SK-N-SH (cell line): ENCODE data around the gene PCDHGA1. TPM values are rescaled to one million over a fixed set of nuclear protein-coding genes. Genes with fewer than 3 reads are reported as not detected.
"Not testable (repeated sequence)": the region's sequence is repeated elsewhere in the genome, so short reads cannot be mapped to it uniquely, and the experiment has no call there.

Experiments used
- CTCF ChIA-PET: fragments of 300-600, 350-600 bp; formaldehyde crosslinking; extraction: SDS; loops from one replicate; lab custom pipeline; 2021; lab: Yijun Ruan, JAX
- POLR2A ChIA-PET: fragments of 350-600 bp; sonication (Branson Sonifier 250); formaldehyde crosslinking; extraction: SDS; loops from one replicate; lab custom pipeline; 2020; ENCODE audit warnings: antibody characterized with exemption, inconsistent platforms; lab: Yijun Ruan, JAX
- DNase-seq: peaks from one replicate; pipeline ENCODE4 v3.0.0; 2012
- H2AFZ ChIP-seq: fragments of 200-600 bp; sonication (generic); 2 replicates; pipeline ENCODE4 v1.8.1; 2016; ENCODE audit warnings: antibody characterized with exemption, mild to moderate bottlenecking, low read depth
- H3F3A ChIP-seq: fragments of 200-600 bp; sonication (generic); replicated peaks from 2 replicates; pipeline ENCODE3; 2016; ENCODE audit warnings: antibody characterized with exemption, mild to moderate bottlenecking; ENCODE audit not compliant: insufficient read depth
- H3K27ac ChIP-seq, 2 experiments: fragments of 200-500 bp in 1 of 2; fragments of 200-600 bp in 1 of 2; sonication (Bioruptor generic) in 1 of 2; sonication (generic), shearing (Covaris generic) in 1 of 2; 2 replicates each; pipeline versions ENCODE4 v1.5.1 to v1.6.1; 2014 to 2016; ENCODE audit warnings: low read depth in 2 of 2, inconsistent platforms in 1 of 2, low read length in 1 of 2, mild to moderate bottlenecking in 1 of 2, mixed read lengths in 1 of 2
- H3K27me3 ChIP-seq: fragments of 200-600 bp; sonication (generic), shearing (Covaris generic); 2 replicates; pipeline ENCODE4 v1.6.1; 2016; ENCODE audit warnings: mixed run types; ENCODE audit not compliant: insufficient read depth
- H3K36me3 ChIP-seq, 2 experiments: fragments of 200-500 bp in 1 of 2; fragments of 200-600 bp in 1 of 2; sonication (Bioruptor generic) in 1 of 2; sonication (generic) in 1 of 2; replicated peaks in 1 of 2; 2 replicates each; pipeline versions ENCODE3 to v1.5.1; 2014 to 2016; ENCODE audit warnings: low read length in 1 of 2, mild to moderate bottlenecking in 1 of 2; ENCODE audit not compliant: insufficient read depth in 2 of 2, control insufficient read depth in 1 of 2
- H3K4me1 ChIP-seq, 2 experiments: fragments of 200-500 bp in 1 of 2; fragments of 200-600 bp in 1 of 2; sonication (Bioruptor generic) in 1 of 2; sonication (generic), shearing (Covaris generic) in 1 of 2; 2 replicates each; pipeline versions ENCODE4 v1.5.1 to v1.6.1; 2014 to 2016; ENCODE audit warnings: low read depth in 1 of 2, low read length in 1 of 2, mixed run types in 1 of 2; ENCODE audit not compliant: insufficient read depth in 2 of 2, control insufficient read depth in 1 of 2
- H3K4me2 ChIP-seq: fragments of 200-600 bp; sonication (generic), shearing (Covaris generic); 2 replicates; pipeline ENCODE4 v1.6.1; 2017; ENCODE audit warnings: mixed run types
- H3K4me3 ChIP-seq, 2 experiments: fragments of 200-500 bp in 1 of 2; fragments of 200-600 bp in 1 of 2; sonication (Bioruptor generic) in 1 of 2; sonication (generic), shearing (Covaris generic) in 1 of 2; 2 replicates each; pipeline versions ENCODE4 v1.5.1 to v1.8.1; 2014 to 2016; ENCODE audit warnings: low read depth in 2 of 2, inconsistent platforms in 1 of 2, low read length in 1 of 2, mild to moderate bottlenecking in 1 of 2, mixed read lengths in 1 of 2, moderate library complexity in 1 of 2
- H3K79me2 ChIP-seq: fragments of 200-600 bp; sonication (generic); 2 replicates; pipeline ENCODE4 v1.8.1; 2017; ENCODE audit warnings: mild to moderate bottlenecking; ENCODE audit not compliant: insufficient read depth
- H3K9ac ChIP-seq: fragments of 200-600 bp; sonication (generic); 2 replicates; pipeline ENCODE4 v1.6.1; 2017; ENCODE audit warnings: mixed run types
- H3K9me2 ChIP-seq: fragments of 200-600 bp; sonication (generic); 2 replicates; pipeline ENCODE4 v1.6.1; 2017; ENCODE audit warnings: mixed run types
- H3K9me3 ChIP-seq: fragments of 200-600 bp; sonication (generic); 2 replicates; pipeline ENCODE4 v1.6.1; 2017; ENCODE audit warnings: mixed run types, mild to moderate bottlenecking, moderate library complexity
- H4K20me1 ChIP-seq: fragments of 200-600 bp; sonication (generic); 2 replicates; pipeline ENCODE4 v1.6.1; 2017; ENCODE audit warnings: mild to moderate bottlenecking, mixed run types; ENCODE audit not compliant: insufficient read depth
- CHD2 ChIP-seq: fragments of 150-350 bp; IDR thresholded peaks from 2 replicates; pipeline ENCODE4 v1.6.1; 2018; ENCODE audit warnings: low read length; ENCODE audit not compliant: partially characterized antibody
- ELF1 ChIP-seq: IDR thresholded peaks from 2 replicates; pipeline ENCODE4 v1.4.0; 2012
- EP300 ChIP-seq, 2 experiments: IDR thresholded peaks; 2 replicates each; pipeline versions ENCODE4 v1.4.0 to v1.6.1; 2012; ENCODE audit warnings: borderline replicate concordance in 1 of 2, low read depth in 1 of 2, low read length in 1 of 2
- FOXJ3 ChIP-seq: sonication (generic); formaldehyde crosslinking; IDR thresholded peaks from 2 replicates; pipeline ENCODE4 v1.5.1; 2020; ENCODE audit warnings: mild to moderate bottlenecking, missing genetic modification reagents
- FOXM1 ChIP-seq: IDR thresholded peaks from 2 replicates; pipeline ENCODE4 v1.4.0; 2012; ENCODE audit warnings: low read depth, mild to moderate bottlenecking
- GABPA ChIP-seq: IDR thresholded peaks from 2 replicates; pipeline ENCODE4 v1.4.0; 2012; ENCODE audit warnings: low read depth, mild to moderate bottlenecking
- JUND ChIP-seq: IDR thresholded peaks from 2 replicates; pipeline ENCODE4 v1.4.0; 2012
- MXI1 ChIP-seq: IDR thresholded peaks from 2 replicates; pipeline ENCODE4 v1.6.1; 2012; ENCODE audit warnings: mild to moderate bottlenecking, low read depth, low read length, improper control_type of control experiment
- NFIC ChIP-seq: IDR thresholded peaks from 2 replicates; pipeline ENCODE4 v1.4.0; 2012; ENCODE audit warnings: borderline replicate concordance
- SIN3A ChIP-seq: IDR thresholded peaks from 2 replicates; pipeline ENCODE4 v1.6.1; 2012; ENCODE audit warnings: low read depth, mild to moderate bottlenecking, low read length, moderate library complexity, borderline replicate concordance
- TAF1 ChIP-seq: IDR thresholded peaks from 2 replicates; pipeline ENCODE4 v1.6.1; 2012; ENCODE audit warnings: low read depth, mild to moderate bottlenecking, low read length, moderate library complexity, borderline replicate concordance
- TEAD4 ChIP-seq: IDR thresholded peaks from 2 replicates; pipeline ENCODE4 v1.4.0; 2012; ENCODE audit warnings: mild to moderate bottlenecking, borderline replicate concordance; ENCODE audit not compliant: insufficient read depth
- WGBS: methylation state at CpG from one replicate; pipeline ENCODE4 v1.1.6; 2017; ENCODE audit warnings: low lambda C conversion rate; 5-methylcytosine and 5-hydroxymethylcytosine counted together
- polyA plus RNA-seq, 3 experiments: library from polyadenylated mRNA; depleted of rRNA; stranded (reverse); fragments of >200 nt; gene quantifications; 2 replicates each; pipeline ENCODE4 v1.2.3, GENCODE V29; 2012
- TF ChIP-seq, protein P1 (sequence below): IDR thresholded peaks from 2 replicates; pipeline ENCODE4; 2012
- TF ChIP-seq, protein P2 (sequence below): fragments of 200-600 bp; sonication (generic); IDR thresholded peaks from 2 replicates; pipeline ENCODE4 v1.6.1; 2017; ENCODE audit warnings: antibody characterized with exemption, mild to moderate bottlenecking, moderate library complexity
- TF ChIP-seq, protein P3 (sequence below): IDR thresholded peaks from 2 replicates; pipeline ENCODE4 v1.4.0; 2012; ENCODE audit warnings: low read depth, borderline replicate concordance
- TF ChIP-seq, protein P4 (sequence below): IDR thresholded peaks from 2 replicates; pipeline ENCODE4 v1.4.0; 2012; ENCODE audit warnings: low read depth, borderline replicate concordance

The PCDHGA1 gene
- polyA plus RNA-seq, 1 of the 3 experiments (the other 2 are of a cell fraction), result 1.2 TPM

DNA sequence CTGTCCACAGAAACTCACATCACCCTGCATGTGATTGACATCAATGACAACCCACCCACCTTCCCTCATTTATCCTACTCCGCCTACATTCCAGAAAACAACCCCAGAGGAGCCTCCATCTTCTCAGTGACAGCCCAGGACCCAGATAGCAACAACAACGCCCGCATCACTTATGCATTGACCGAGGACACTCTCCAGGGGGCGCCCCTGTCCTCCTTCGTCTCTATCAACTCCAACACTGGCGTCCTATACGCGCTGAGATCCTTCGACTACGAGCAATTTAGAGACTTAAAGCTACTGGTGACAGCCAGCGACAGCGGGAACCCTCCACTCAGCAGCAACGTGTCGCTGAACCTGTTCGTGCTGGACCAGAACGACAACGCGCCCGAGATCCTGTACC lies 15.0 kb downstream of the PCDHGA1 start:
- H3K9me3 ChIP-seq, result no peaks in the 10 kb centered on the region
- CTCF ChIA-PET, result no interaction called here
- no peak overlapping the region for H2AFZ ChIP-seq
- H3K27ac ChIP-seq, result no peak overlapping the region
- WGBS, result 81% methylated on average over 19 of the region's 20 CpGs
- H3F3A ChIP-seq, result no peaks in the 10 kb centered on the region
- H3K27me3 ChIP-seq, result no peaks in the 10 kb centered on the region
- H3K36me3 ChIP-seq, result no peaks in the 10 kb centered on the region
- DNase-seq, result no peak
- TF ChIP-seq EP300 (IDR thresholded peaks at IDR 0.05; ENCODE audit: borderline replicate concordance in 1 of 2, low read depth in 1 of 2, low read length in 1 of 2), result no peak
- H3K9ac ChIP-seq, result no peak overlapping the region
- H3K4me2 ChIP-seq, result no peak overlapping the region
- POLR2A ChIA-PET, result no interaction called here
- no peaks in the 10 kb centered on the region for H4K20me1 ChIP-seq
- no peaks in the 10 kb centered on the region for H3K4me1 ChIP-seq
- H3K9me2 ChIP-seq, result no peaks in the 10 kb centered on the region
- H3K4me3 ChIP-seq, result no peak overlapping the region
- no peaks in the 10 kb centered on the region for H3K79me2 ChIP-seq

DNA sequence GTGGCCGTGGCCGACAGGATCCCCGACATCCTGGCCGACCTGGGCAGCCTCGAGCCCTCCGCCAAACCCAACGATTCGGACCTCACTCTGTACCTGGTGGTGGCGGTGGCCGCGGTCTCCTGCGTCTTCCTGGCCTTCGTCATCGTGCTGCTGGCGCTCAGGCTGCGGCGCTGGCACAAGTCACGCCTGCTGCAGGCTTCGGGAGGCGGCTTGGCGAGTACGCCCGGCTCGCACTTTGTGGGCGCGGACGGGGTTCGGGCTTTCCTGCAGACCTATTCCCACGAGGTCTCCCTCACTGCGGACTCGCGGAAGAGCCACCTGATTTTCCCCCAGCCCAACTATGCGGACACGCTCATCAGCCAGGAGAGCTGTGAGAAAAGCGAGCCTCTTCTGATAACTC lies 15.7 kb downstream of the PCDHGA1 start:
- H3K27ac ChIP-seq, H3K27me3 ChIP-seq, H2AFZ ChIP-seq, POLR2A ChIA-PET, H3K9me3 ChIP-seq, H3K4me2 ChIP-seq, H3K79me2 ChIP-seq, DNase-seq, H3K4me3 ChIP-seq, H3K9ac ChIP-seq, H3F3A ChIP-seq, H4K20me1 ChIP-seq, H3K36me3 ChIP-seq, H3K9me2 ChIP-seq, H3K4me1 ChIP-seq: not testable (repeated sequence)
- CTCF ChIA-PET, result interaction anchor here (1.6 kb wide), 1 partner anchor 212 kb away, joined by 3 read pairs; no protein-coding TSS in a partner anchor
- 76% methylated on average over 9 of the region's 35 CpGs for WGBS

DNA sequence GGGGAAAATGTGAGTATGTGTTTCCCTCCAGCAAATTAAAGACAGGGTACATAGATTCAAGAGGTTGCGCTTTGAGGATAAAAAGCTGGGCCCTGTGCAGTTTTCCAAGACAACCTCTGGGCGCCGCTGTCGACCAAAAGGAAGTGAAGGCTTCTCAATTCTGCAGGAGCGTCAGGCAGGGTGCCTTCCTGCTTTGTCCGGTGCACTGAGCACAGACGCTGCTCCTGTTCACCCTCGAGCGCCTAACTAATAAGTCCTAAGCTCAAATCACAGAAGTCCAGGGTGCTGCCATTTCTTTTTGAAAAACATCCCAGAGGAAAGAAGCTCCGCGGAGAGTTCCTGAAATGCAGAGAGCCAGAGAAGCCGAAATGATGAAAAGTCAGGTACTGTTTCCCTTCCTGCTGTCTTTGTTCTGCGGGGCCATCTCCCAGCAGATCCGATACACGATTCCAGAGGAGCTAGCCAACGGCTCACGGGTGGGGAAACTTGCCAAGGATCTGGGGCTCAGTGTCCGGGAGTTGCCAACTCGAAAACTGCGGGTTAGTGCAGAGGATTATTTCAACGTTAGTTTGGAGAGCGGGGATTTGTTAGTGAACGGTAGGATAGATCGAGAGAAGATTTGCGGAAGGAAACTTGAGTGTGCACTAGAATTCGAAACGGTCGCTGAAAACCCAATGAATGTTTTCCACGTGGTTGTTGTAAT lies 19.8 kb downstream of the PCDHGA1 start, which contains the start of gene PCDHGB1:
PCDHGB1 (plus strand) TSS at position 183 of the 703 bp plus-strand sequence; CDS start at position 345, 162 bp downstream.
- ChIA-PET POLR2A (no interaction called here), CTCF (interaction anchor here (0.5 to 2.7 kb wide), 9 partner anchors 14 to 217 kb away, joined by 3 to 13 read pairs (median 3); partner anchors contain the start of genes PCDHB9 and PCDHGB7)
- peak; percentile 63 for DNase-seq
- H3K36me3 ChIP-seq, result no peaks in the 10 kb centered on the region
- H2AFZ ChIP-seq, result 0 out of 2 replicates have a peak within 1 kb of the TSS, but pooled peaks have one; percentile 32
- H3K27me3 ChIP-seq, result no peaks in the 10 kb centered on the region
- H3K4me1 ChIP-seq, result no peaks in the 10 kb centered on the region
- no peak within 1 kb of the TSS for H3K9ac ChIP-seq
- no peaks in the 10 kb centered on the region for H3F3A ChIP-seq
- 60% methylated on average over 29 of the region's 29 CpGs for WGBS
- no peaks in the 10 kb centered on the region for H3K9me2 ChIP-seq
- H3K4me2 ChIP-seq, result no peak within 1 kb of the TSS
- H3K4me3 ChIP-seq, result peak within 1 kb of the TSS in 1 of 2 experiments; percentile 6; a peak in 1 of 4 replicates
- H3K9me3 ChIP-seq, result no peaks in the 10 kb centered on the region; the same call in 1 of the 2 replicates
- no peaks in the 10 kb centered on the region for H4K20me1 ChIP-seq
- H3K79me2 ChIP-seq, result no peaks in the 10 kb centered on the region
- H3K27ac ChIP-seq, result no peak within 1 kb of the TSS
- TF ChIP-seq, protein P1, sequence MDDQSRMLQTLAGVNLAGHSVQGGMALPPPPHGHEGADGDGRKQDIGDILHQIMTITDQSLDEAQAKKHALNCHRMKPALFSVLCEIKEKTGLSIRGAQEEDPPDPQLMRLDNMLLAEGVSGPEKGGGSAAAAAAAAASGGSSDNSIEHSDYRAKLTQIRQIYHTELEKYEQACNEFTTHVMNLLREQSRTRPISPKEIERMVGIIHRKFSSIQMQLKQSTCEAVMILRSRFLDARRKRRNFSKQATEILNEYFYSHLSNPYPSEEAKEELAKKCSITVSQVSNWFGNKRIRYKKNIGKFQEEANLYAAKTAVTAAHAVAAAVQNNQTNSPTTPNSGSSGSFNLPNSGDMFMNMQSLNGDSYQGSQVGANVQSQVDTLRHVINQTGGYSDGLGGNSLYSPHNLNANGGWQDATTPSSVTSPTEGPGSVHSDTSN, result no peak
- TF ChIP-seq JUND (no peak), GABPA (no peak), MXI1 (no peak), TEAD4 (no peak), FOXM1 (no peak), TAF1 (no peak), FOXJ3 (no peak), CHD2 (no peak), SIN3A (no peak), NFIC (no peak), ELF1 (no peak)
- TF ChIP-seq, protein P2, sequence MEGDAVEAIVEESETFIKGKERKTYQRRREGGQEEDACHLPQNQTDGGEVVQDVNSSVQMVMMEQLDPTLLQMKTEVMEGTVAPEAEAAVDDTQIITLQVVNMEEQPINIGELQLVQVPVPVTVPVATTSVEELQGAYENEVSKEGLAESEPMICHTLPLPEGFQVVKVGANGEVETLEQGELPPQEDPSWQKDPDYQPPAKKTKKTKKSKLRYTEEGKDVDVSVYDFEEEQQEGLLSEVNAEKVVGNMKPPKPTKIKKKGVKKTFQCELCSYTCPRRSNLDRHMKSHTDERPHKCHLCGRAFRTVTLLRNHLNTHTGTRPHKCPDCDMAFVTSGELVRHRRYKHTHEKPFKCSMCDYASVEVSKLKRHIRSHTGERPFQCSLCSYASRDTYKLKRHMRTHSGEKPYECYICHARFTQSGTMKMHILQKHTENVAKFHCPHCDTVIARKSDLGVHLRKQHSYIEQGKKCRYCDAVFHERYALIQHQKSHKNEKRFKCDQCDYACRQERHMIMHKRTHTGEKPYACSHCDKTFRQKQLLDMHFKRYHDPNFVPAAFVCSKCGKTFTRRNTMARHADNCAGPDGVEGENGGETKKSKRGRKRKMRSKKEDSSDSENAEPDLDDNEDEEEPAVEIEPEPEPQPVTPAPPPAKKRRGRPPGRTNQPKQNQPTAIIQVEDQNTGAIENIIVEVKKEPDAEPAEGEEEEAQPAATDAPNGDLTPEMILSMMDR, result peak; percentile 39
- TF ChIP-seq, protein P3, sequence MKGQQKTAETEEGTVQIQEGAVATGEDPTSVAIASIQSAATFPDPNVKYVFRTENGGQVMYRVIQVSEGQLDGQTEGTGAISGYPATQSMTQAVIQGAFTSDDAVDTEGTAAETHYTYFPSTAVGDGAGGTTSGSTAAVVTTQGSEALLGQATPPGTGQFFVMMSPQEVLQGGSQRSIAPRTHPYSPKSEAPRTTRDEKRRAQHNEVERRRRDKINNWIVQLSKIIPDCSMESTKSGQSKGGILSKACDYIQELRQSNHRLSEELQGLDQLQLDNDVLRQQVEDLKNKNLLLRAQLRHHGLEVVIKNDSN, result no peak
- TF ChIP-seq, protein P4, sequence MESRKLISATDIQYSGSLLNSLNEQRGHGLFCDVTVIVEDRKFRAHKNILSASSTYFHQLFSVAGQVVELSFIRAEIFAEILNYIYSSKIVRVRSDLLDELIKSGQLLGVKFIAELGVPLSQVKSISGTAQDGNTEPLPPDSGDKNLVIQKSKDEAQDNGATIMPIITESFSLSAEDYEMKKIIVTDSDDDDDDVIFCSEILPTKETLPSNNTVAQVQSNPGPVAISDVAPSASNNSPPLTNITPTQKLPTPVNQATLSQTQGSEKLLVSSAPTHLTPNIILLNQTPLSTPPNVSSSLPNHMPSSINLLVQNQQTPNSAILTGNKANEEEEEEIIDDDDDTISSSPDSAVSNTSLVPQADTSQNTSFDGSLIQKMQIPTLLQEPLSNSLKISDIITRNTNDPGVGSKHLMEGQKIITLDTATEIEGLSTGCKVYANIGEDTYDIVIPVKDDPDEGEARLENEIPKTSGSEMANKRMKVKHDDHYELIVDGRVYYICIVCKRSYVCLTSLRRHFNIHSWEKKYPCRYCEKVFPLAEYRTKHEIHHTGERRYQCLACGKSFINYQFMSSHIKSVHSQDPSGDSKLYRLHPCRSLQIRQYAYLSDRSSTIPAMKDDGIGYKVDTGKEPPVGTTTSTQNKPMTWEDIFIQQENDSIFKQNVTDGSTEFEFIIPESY, result no peak
